Suppressor macrophage treated with lipopolysaccharide for 1 hour (primary cell): Measurements from ENCODE around the gene AUTS2.

Experiments used
- DNase-seq, 3 donors: peaks; one replicate each; pipeline ENCODE4 v3.0.0-alpha.2; 2020 to 2022

Gene AUTS2

GRCh38 chr7:70487886-70488285 lies 889.6 kb downstream of the AUTS2 start:
- no peak for DNase-seq

GRCh38 chr7:70489813-70490212 lies 891.5 kb downstream of the AUTS2 start:
- no peak for DNase-seq

- no peak for DNase-seq
Observed at GRCh38 chr7:70492625-70493024, 894.4 kb downstream of the AUTS2 start.

GRCh38 chr7:70494225-70495032 lies 896.2 kb downstream of the AUTS2 start:
- no peak for DNase-seq

- no peak for DNase-seq
Observed at GRCh38 chr7:70495033-70495376, 896.7 kb downstream of the AUTS2 start.

- no peak for DNase-seq
Observed at GRCh38 chr7:70497793-70498192, 899.5 kb downstream of the AUTS2 start.

- DNase-seq, result no peak
Observed at GRCh38 chr7:70498232-70498992, 900.1 kb downstream of the AUTS2 start.

GRCh38 chr7:70500261-70500660 lies 902.0 kb downstream of the AUTS2 start:
- DNase-seq, result no peak

GRCh38 chr7:70502117-70502863 lies 904.0 kb downstream of the AUTS2 start:
- no peak for DNase-seq

- DNase-seq, result no peak
Observed at GRCh38 chr7:70504254-70504653, 906.0 kb downstream of the AUTS2 start.

GRCh38 chr7:70505468-70505867 lies 907.2 kb downstream of the AUTS2 start:
- no peak for DNase-seq

GRCh38 chr7:70505886-70506285 lies 907.6 kb downstream of the AUTS2 start:
- DNase-seq, result no peak

GRCh38 chr7:70506434-70506833 lies 908.2 kb downstream of the AUTS2 start:
- DNase-seq, result no peak

GRCh38 chr7:70512144-70512543 lies 913.9 kb downstream of the AUTS2 start:
- no peak for DNase-seq

- DNase-seq, result no peak
Observed at GRCh38 chr7:70512761-70513160, 914.5 kb downstream of the AUTS2 start.

- DNase-seq, result no peak
Observed at GRCh38 chr7:70520611-70521010, 922.3 kb downstream of the AUTS2 start.

GRCh38 chr7:70523249-70523988 lies 925.1 kb downstream of the AUTS2 start:
- DNase-seq, result no peak

- DNase-seq, result no peak
Observed at GRCh38 chr7:70523989-70524351, 925.7 kb downstream of the AUTS2 start.

GRCh38 chr7:70525991-70526390 lies 927.7 kb downstream of the AUTS2 start:
- peak in 1 of 3 donors; percentile 1 for DNase-seq

GRCh38 chr7:70527520-70528115 lies 929.3 kb downstream of the AUTS2 start:
- DNase-seq, result no peak

- DNase-seq, result no peak
Observed at GRCh38 chr7:70529436-70529835, 931.2 kb downstream of the AUTS2 start.

- DNase-seq, result no peak
Observed at GRCh38 chr7:70529914-70530585, 931.8 kb downstream of the AUTS2 start.
